Measurements from ENCODE around the gene DAB1.

Gene DAB1

DNA sequence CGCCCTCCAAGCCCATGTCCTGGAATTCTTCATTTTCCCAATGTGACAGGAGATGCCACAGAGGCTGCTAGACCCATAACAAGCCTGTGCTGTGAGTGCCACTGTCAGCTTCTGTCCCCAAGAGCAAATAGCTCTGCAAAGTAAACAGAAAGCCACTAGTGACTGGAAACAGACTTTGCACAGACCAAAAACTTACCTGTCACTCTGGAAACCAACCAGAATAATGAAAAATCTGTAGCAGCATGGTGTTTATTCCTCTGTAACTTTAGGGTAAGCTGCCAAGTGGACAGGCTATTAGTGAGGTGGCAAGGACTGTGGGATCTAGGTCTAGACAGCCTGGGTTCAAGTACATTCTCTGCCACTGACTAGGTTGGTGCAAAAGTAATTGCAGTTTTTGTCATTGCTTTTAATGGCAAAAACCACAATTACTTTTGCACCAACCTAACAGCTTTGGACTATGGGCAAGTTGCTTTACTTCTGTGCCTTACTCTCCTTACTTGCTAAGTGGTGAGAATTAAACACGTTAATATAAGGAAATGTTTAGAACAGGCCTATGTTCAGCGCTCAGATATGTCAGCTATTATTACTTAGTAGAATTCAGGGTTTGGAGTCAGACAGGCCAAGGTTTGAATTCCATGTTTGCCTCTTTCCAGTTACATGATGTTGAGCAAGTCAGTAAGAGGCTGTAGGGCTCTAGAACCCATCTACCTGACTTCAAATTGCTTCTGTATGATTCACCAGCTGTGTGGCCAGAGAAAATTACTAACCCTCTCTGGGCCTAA lies 457.8 kb downstream of the DAB1 start, which contains the start of gene C8B (continued):
- TF ChIP-seq, protein P1, sequence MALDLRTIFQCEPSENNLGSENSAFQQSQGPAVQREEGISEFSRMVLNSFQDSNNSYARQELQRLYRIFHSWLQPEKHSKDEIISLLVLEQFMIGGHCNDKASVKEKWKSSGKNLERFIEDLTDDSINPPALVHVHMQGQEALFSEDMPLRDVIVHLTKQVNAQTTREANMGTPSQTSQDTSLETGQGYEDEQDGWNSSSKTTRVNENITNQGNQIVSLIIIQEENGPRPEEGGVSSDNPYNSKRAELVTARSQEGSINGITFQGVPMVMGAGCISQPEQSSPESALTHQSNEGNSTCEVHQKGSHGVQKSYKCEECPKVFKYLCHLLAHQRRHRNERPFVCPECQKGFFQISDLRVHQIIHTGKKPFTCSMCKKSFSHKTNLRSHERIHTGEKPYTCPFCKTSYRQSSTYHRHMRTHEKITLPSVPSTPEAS (tag by site-specific recombination; IDR thresholded peaks at IDR 0.05), result no peak
- TF ChIP-seq WT1 (tag by site-specific recombination; IDR thresholded peaks at IDR 0.05) (no peak), ZNF610 (tag by site-specific recombination; IDR thresholded peaks at IDR 0.05; ENCODE audit: borderline replicate concordance) (no peak), ZNF362 (tag by site-specific recombination; IDR thresholded peaks at IDR 0.05) (no peak), KLF16 (tag by site-specific recombination; IDR thresholded peaks at IDR 0.05) (no peak), ZNF707 (tag by site-specific recombination; IDR thresholded peaks at IDR 0.05) (no peak), ZNF426 (tag by site-specific recombination; IDR thresholded peaks at IDR 0.05) (no peak)

GRCh38 chr1:56965191-56965590 lies 458.7 kb downstream of the DAB1 start:
- Histone ChIP-seq H3K36me3 (ENCODE audit: control insufficient read depth in 2 of 2, insufficient read depth in 1 of 2, low read length in 2 of 2) (no peaks in the 10 kb centered on the region), H3K4me1 (ENCODE audit: control insufficient read depth, insufficient read depth, low read length) (no peaks in the 10 kb centered on the region), H3K4me3 (ENCODE audit: low read depth, low read length) (no peak overlapping the region), H3K27ac (ENCODE audit: extremely low read depth, low read depth, low read length) (no peak overlapping the region), H3K9me3 (ENCODE audit: control insufficient read depth, insufficient read depth, low read depth, low read length) (no peaks in the 10 kb centered on the region)
- CTCF ChIA-PET, result interaction anchor here (1.4 kb wide), 1 partner anchor 134 kb away, joined by 4 read pairs; no protein-coding TSS in a partner anchor
- POLR2A ChIA-PET, result no interaction called here
- no peak for TF ChIP-seq HOXA7 (CRISPR knock-in tag; IDR thresholded peaks at IDR 0.05; ENCODE audit: borderline replicate concordance)
- TF ChIP-seq, protein P2, sequence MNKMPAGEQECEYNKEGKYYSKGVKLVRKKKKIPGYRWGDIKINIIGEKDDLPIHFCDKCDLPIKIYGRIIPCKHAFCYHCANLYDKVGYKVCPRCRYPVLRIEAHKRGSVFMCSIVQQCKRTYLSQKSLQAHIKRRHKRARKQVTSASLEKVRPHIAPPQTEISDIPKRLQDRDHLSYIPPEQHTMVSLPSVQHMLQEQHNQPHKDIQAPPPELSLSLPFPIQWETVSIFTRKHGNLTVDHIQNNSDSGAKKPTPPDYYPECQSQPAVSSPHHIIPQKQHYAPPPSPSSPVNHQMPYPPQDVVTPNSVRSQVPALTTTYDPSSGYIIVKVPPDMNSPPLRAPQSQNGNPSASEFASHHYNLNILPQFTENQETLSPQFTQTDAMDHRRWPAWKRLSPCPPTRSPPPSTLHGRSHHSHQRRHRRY (tag by site-specific recombination; IDR thresholded peaks at IDR 0.05), result no peak
- peak; percentile 82 for TF ChIP-seq GLIS1 (tag by site-specific recombination; IDR thresholded peaks at IDR 0.05)
- no peak for TF ChIP-seq ZNF175 (tag by site-specific recombination; IDR thresholded peaks at IDR 0.05)
- no peak for TF ChIP-seq AEBP2 (tag by site-specific recombination; IDR thresholded peaks at IDR 0.05; ENCODE audit: borderline replicate concordance)
- no peak for TF ChIP-seq ZNF585B (tag by site-specific recombination; IDR thresholded peaks at IDR 0.05)
- peak; percentile 73 for TF ChIP-seq ZIC2 (tag by site-specific recombination; IDR thresholded peaks at IDR 0.05)
- TF ChIP-seq ZNF785 (tag by site-specific recombination; IDR thresholded peaks at IDR 0.05), result no peak
- TF ChIP-seq ZNF580 (tag by site-specific recombination; IDR thresholded peaks at IDR 0.05), result no peak
- no peak for TF ChIP-seq PRDM6 (tag by site-specific recombination; IDR thresholded peaks at IDR 0.05)
- no peak for TF ChIP-seq ZNF221 (tag by site-specific recombination; IDR thresholded peaks at IDR 0.05; ENCODE audit: borderline replicate concordance)
- TF ChIP-seq ZNF146 (tag by site-specific recombination; IDR thresholded peaks at IDR 0.05), result no peak
- no peak for TF ChIP-seq HOXC10 (CRISPR knock-in tag; IDR thresholded peaks at IDR 0.05)
- TF ChIP-seq, protein P3, sequence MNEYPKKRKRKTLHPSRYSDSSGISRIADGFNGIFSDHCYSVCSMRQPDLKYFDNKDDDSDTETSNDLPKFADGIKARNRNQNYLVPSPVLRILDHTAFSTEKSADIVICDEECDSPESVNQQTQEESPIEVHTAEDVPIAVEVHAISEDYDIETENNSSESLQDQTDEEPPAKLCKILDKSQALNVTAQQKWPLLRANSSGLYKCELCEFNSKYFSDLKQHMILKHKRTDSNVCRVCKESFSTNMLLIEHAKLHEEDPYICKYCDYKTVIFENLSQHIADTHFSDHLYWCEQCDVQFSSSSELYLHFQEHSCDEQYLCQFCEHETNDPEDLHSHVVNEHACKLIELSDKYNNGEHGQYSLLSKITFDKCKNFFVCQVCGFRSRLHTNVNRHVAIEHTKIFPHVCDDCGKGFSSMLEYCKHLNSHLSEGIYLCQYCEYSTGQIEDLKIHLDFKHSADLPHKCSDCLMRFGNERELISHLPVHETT (tag by site-specific recombination; IDR thresholded peaks at IDR 0.05), result no peak
- no peak for TF ChIP-seq ZBTB6 (tag by site-specific recombination; IDR thresholded peaks at IDR 0.05)
- no peak for TF ChIP-seq PRDM1 (tag by site-specific recombination; IDR thresholded peaks at IDR 0.05)
- TF ChIP-seq ZNF510 (tag by site-specific recombination; IDR thresholded peaks at IDR 0.05; ENCODE audit: insufficient replicate concordance), result no peak
- TF ChIP-seq, protein P1 (tag by site-specific recombination; IDR thresholded peaks at IDR 0.05), result peak; percentile 74
